Trophoblast cell (in vitro differentiated cells and primary cell): ENCODE results near the gene SOX21.

ENCODE experiments used
- DNase-seq, 2 donors: peaks; one replicate each; pipeline ENCODE4 v3.0.0-alpha.2; 2016
- H2AFZ ChIP-seq: 2 replicates; pipeline ENCODE4 v1.6.1; 2013; ENCODE audit warnings: low read length, moderate library complexity, mild to moderate bottlenecking; ENCODE audit not compliant: insufficient read depth, poor library complexity
- H2AK5ac ChIP-seq: 2 replicates; pipeline ENCODE4 v1.6.1; 2013; ENCODE audit warnings: mild to moderate bottlenecking, low read length
- H2BK120ac ChIP-seq: 2 replicates; pipeline ENCODE4 v1.6.1; 2013; ENCODE audit warnings: low read length, mild to moderate bottlenecking, moderate library complexity; ENCODE audit not compliant: insufficient read depth, poor library complexity
- H2BK12ac ChIP-seq: 2 replicates; pipeline ENCODE4 v1.6.1; 2013; ENCODE audit warnings: mild to moderate bottlenecking, low read length, moderate library complexity
- H2BK5ac ChIP-seq: 2 replicates; pipeline ENCODE4 v1.6.1; 2013; ENCODE audit warnings: low read length, low read depth, moderate library complexity, mild to moderate bottlenecking; ENCODE audit not compliant: poor library complexity
- H3K14ac ChIP-seq: 2 replicates; pipeline ENCODE4 v1.6.1; 2013; ENCODE audit warnings: mild to moderate bottlenecking, low read length
- H3K18ac ChIP-seq: 2 replicates; pipeline ENCODE4 v1.6.1; 2013; ENCODE audit warnings: mild to moderate bottlenecking, low read length
- H3K23ac ChIP-seq: 2 replicates; pipeline ENCODE4 v1.6.1; 2013; ENCODE audit warnings: low read length
- H3K27ac ChIP-seq: 2 replicates; pipeline ENCODE4 v1.5.1; 2013; ENCODE audit warnings: low read depth, mild to moderate bottlenecking, inconsistent platforms, low read length, moderate library complexity
- H3K27me3 ChIP-seq: 2 replicates; pipeline ENCODE4 v1.6.1; 2013; ENCODE audit warnings: inconsistent platforms, mild to moderate bottlenecking, low read length, moderate library complexity; ENCODE audit not compliant: insufficient read depth
- H3K36me3 ChIP-seq, 2 experiments: 1 replicate in 1 of 2; 2 replicates in 1 of 2; pipeline ENCODE4 v1.6.1; 2013; ENCODE audit warnings: low read length in 2 of 2, mild to moderate bottlenecking in 2 of 2, moderate library complexity in 1 of 2; ENCODE audit not compliant: insufficient read depth in 2 of 2, control insufficient read depth in 1 of 2
- H3K4ac ChIP-seq: 2 replicates; pipeline ENCODE4 v1.6.1; 2013; ENCODE audit warnings: low read depth, mild to moderate bottlenecking, low read length, moderate library complexity
- H3K4me1 ChIP-seq, 2 experiments: 1 replicate in 1 of 2; 2 replicates in 1 of 2; pipeline ENCODE4 v1.6.1; 2013; ENCODE audit warnings: low read length in 2 of 2, mild to moderate bottlenecking in 2 of 2, moderate library complexity in 1 of 2; ENCODE audit not compliant: insufficient read depth in 2 of 2, control insufficient read depth in 1 of 2
- H3K4me2 ChIP-seq: 2 replicates; pipeline ENCODE4 v1.6.1; 2013; ENCODE audit warnings: inconsistent platforms, mild to moderate bottlenecking, low read length, moderate library complexity
- H3K4me3 ChIP-seq: 2 replicates; pipeline ENCODE4 v1.5.1; 2013; ENCODE audit warnings: mild to moderate bottlenecking, low read depth, low read length, inconsistent platforms
- H3K79me1 ChIP-seq: one replicate; pipeline ENCODE4 v1.6.1; 2013; ENCODE audit warnings: low read length
- H3K79me2 ChIP-seq: 2 replicates; pipeline ENCODE4 v1.6.1; 2013; ENCODE audit warnings: low read length, mild to moderate bottlenecking; ENCODE audit not compliant: control insufficient read depth, insufficient read depth, poor library complexity
- H3K9ac ChIP-seq: 2 replicates; pipeline ENCODE4 v1.6.1; 2013; ENCODE audit warnings: mild to moderate bottlenecking, low read length
- H3K9me3 ChIP-seq: 2 replicates; pipeline ENCODE4 v1.6.1; 2013; ENCODE audit warnings: low read depth, mild to moderate bottlenecking, control low read depth, inconsistent platforms, low read length; ENCODE audit not compliant: insufficient read depth
- H4K12ac ChIP-seq: 2 replicates; pipeline ENCODE4 v1.6.1; 2013; ENCODE audit warnings: low read depth, mild to moderate bottlenecking, low read length, moderate library complexity
- H4K8ac ChIP-seq: 2 replicates; pipeline ENCODE4 v1.6.1; 2013; ENCODE audit warnings: low read depth, mild to moderate bottlenecking, low read length, moderate library complexity
- H4K91ac ChIP-seq: one replicate; pipeline ENCODE4 v1.6.1; 2013; ENCODE audit warnings: low read depth, mild to moderate bottlenecking, low read length, moderate library complexity
- WGBS: extraction: QIAGEN DNeasy Blood & Tissue Kit; methylation state at CpG from one replicate; pipeline ENCODE4 v1.1.7; 2013; ENCODE audit warnings: missing lambda C conversion rate; ENCODE audit not compliant: insufficient read length, insufficient coverage; ENCODE audit errors: extremely low coverage; 5-methylcytosine and 5-hydroxymethylcytosine counted together

Gene SOX21

GRCh38 chr13:94664889-94665288, 47.5 kb downstream of the SOX21 start:
- no peaks in the 10 kb centered on the region for H3K9me3 ChIP-seq
- WGBS, result no CpG with 5 or more reads among the region's 7 CpGs
- no peak overlapping the region for H4K91ac ChIP-seq
- H4K8ac ChIP-seq, result no peak overlapping the region
- no peaks in the 10 kb centered on the region for H3K79me1 ChIP-seq
- DNase-seq, result no peak
- no peak overlapping the region for H2BK12ac ChIP-seq
- no peaks in the 10 kb centered on the region for H3K79me2 ChIP-seq
- no peaks in the 10 kb centered on the region for H3K36me3 ChIP-seq
- H2BK120ac ChIP-seq, result no peak overlapping the region
- no peak overlapping the region for H3K18ac ChIP-seq
- no peak overlapping the region for H4K12ac ChIP-seq
- H3K4me1 ChIP-seq, result no peaks in the 10 kb centered on the region
- no peak overlapping the region for H3K27ac ChIP-seq
- H3K14ac ChIP-seq, result no peak overlapping the region
- no peak overlapping the region for H2AK5ac ChIP-seq
- H3K23ac ChIP-seq, result no peak overlapping the region
- H3K4ac ChIP-seq, result no peak overlapping the region
- no peak overlapping the region for H3K9ac ChIP-seq
- no peak overlapping the region for H3K4me3 ChIP-seq
- H3K4me2 ChIP-seq, result no peak overlapping the region
- no peak overlapping the region for H2BK5ac ChIP-seq
- H3K27me3 ChIP-seq, result no peaks in the 10 kb centered on the region
- H2AFZ ChIP-seq, result no peak overlapping the region

GRCh38 chr13:94662274-94662945, 49.9 kb downstream of the SOX21 start:
- peak in 1 of 2 donors; percentile 30 for DNase-seq
- no peaks in the 10 kb centered on the region for H3K36me3 ChIP-seq
- no peak overlapping the region for H3K9ac ChIP-seq
- no peaks in the 10 kb centered on the region for H3K79me1 ChIP-seq
- H3K14ac ChIP-seq, result no peak overlapping the region
- no CpG with 5 or more reads among the region's 12 CpGs for WGBS
- no peak overlapping the region for H3K4ac ChIP-seq
- H3K18ac ChIP-seq, result no peak overlapping the region
- no peaks in the 10 kb centered on the region for H3K9me3 ChIP-seq
- H3K4me1 ChIP-seq, result no peaks in the 10 kb centered on the region
- H2AFZ ChIP-seq, result no peak overlapping the region
- H4K91ac ChIP-seq, result no peak overlapping the region
- no peak overlapping the region for H2BK5ac ChIP-seq
- no peak overlapping the region for H3K4me2 ChIP-seq
- H4K12ac ChIP-seq, result no peak overlapping the region
- H3K23ac ChIP-seq, result no peak overlapping the region
- H4K8ac ChIP-seq, result no peak overlapping the region
- no peak overlapping the region for H2BK120ac ChIP-seq
- no peaks in the 10 kb centered on the region for H3K27me3 ChIP-seq
- H2BK12ac ChIP-seq, result no peak overlapping the region
- H3K4me3 ChIP-seq, result no peak overlapping the region
- no peaks in the 10 kb centered on the region for H3K79me2 ChIP-seq
- H2AK5ac ChIP-seq, result no peak overlapping the region
- H3K27ac ChIP-seq, result no peak overlapping the region

- Histone ChIP-seq H3K36me3 (no peaks in the 10 kb centered on the region), H3K18ac (no peak overlapping the region), H3K4ac (no peak overlapping the region), H4K12ac (no peak overlapping the region), H2BK12ac (no peak overlapping the region), H2AK5ac (no peak overlapping the region), H2AFZ (no peak overlapping the region), H4K91ac (no peak overlapping the region), H2BK5ac (no peak overlapping the region), H3K9me3 (no peaks in the 10 kb centered on the region), H2BK120ac (no peak overlapping the region), H3K4me1 (no peaks in the 10 kb centered on the region), H3K14ac (no peak overlapping the region), H3K9ac (no peak overlapping the region), H3K4me3 (no peak overlapping the region), H3K4me2 (no peak overlapping the region), H3K27me3 (no peaks in the 10 kb centered on the region), H3K79me1 (no peaks in the 10 kb centered on the region), H3K79me2 (no peaks in the 10 kb centered on the region), H3K23ac (no peak overlapping the region), H3K27ac (no peak overlapping the region), H4K8ac (no peak overlapping the region)
- no CpG with 5 or more reads among the region's 5 CpGs for WGBS
- no peak for DNase-seq
Measured at GRCh38 chr13:94661406-94661805, 50.9 kb downstream of the SOX21 start.

GRCh38 chr13:94660695-94661326, 51.5 kb downstream of the SOX21 start:
- Histone ChIP-seq H4K12ac (no peak overlapping the region), H3K27ac (no peak overlapping the region), H3K9ac (no peak overlapping the region), H3K4me2 (no peak overlapping the region), H3K23ac (no peak overlapping the region), H2AFZ (no peak overlapping the region), H2BK5ac (no peak overlapping the region), H3K14ac (no peak overlapping the region), H3K36me3 (no peaks in the 10 kb centered on the region), H4K8ac (no peak overlapping the region), H2BK120ac (no peak overlapping the region), H3K4ac (no peak overlapping the region), H3K79me2 (no peaks in the 10 kb centered on the region), H2BK12ac (no peak overlapping the region), H2AK5ac (no peak overlapping the region), H3K27me3 (no peaks in the 10 kb centered on the region), H3K4me3 (no peak overlapping the region), H3K79me1 (no peaks in the 10 kb centered on the region), H4K91ac (no peak overlapping the region), H3K9me3 (no peaks in the 10 kb centered on the region), H3K18ac (no peak overlapping the region), H3K4me1 (no peaks in the 10 kb centered on the region)
- peak in 1 of 2 donors; percentile 33 for DNase-seq
- WGBS, result no CpG with 5 or more reads among the region's 6 CpGs
